Measurements from ENCODE around the gene BABAM2. TPM values are rescaled to one million over a fixed set of nuclear protein-coding genes. Genes with fewer than 3 reads are reported as not detected.
A peak's percentile ranks its signal among the peaks of the same experiment; 100 is the strongest.

The BABAM2 gene
- total RNA-seq, 2 donors from 2014 or later = 36.4 to 40.9 TPM

- Histone ChIP-seq H3K4me1 (ENCODE audit: control insufficient read depth, insufficient read depth, low read length) (no peaks in the 10 kb centered on the region), H3K4me3 (ENCODE audit: low read length) (no peak overlapping the region), H3K27ac (ENCODE audit: low read depth, low read length) (no peak overlapping the region), H3K9ac (ENCODE audit: extremely low read depth, low read length, poor library complexity, severe bottlenecking) (no peak overlapping the region), H3K36me3 (ENCODE audit: control insufficient read depth, insufficient read depth, low read length) (no peaks in the 10 kb centered on the region), H3K27me3 (ENCODE audit: control insufficient read depth, insufficient read depth, low read length, poor library complexity, severe bottlenecking) (no peaks in the 10 kb centered on the region), H3K9me3 (ENCODE audit: control insufficient read depth, low read length) (no peaks in the 10 kb centered on the region)
- Mint-ChIP-seq H3K27ac (no peak overlapping the region), H3K4me1 (peaks cover 6% of the 10 kb centered on the region), H3K9me3 (no peaks in the 10 kb centered on the region), H3K36me3 (ENCODE audit: low read depth) (no peaks in the 10 kb centered on the region), H3K27me3 (ENCODE audit: insufficient read depth) (no peaks in the 10 kb centered on the region), H3K4me3 (no peak overlapping the region)
- WGBS, 2 experiments (ENCODE audit: insufficient coverage in 1 of 2, insufficient read length in 1 of 2) = 92 to 100% methylated on average over 5 to 10 of the region's 10 CpGs
- no peak for DNase-seq
- TF ChIP-seq, protein P1, sequence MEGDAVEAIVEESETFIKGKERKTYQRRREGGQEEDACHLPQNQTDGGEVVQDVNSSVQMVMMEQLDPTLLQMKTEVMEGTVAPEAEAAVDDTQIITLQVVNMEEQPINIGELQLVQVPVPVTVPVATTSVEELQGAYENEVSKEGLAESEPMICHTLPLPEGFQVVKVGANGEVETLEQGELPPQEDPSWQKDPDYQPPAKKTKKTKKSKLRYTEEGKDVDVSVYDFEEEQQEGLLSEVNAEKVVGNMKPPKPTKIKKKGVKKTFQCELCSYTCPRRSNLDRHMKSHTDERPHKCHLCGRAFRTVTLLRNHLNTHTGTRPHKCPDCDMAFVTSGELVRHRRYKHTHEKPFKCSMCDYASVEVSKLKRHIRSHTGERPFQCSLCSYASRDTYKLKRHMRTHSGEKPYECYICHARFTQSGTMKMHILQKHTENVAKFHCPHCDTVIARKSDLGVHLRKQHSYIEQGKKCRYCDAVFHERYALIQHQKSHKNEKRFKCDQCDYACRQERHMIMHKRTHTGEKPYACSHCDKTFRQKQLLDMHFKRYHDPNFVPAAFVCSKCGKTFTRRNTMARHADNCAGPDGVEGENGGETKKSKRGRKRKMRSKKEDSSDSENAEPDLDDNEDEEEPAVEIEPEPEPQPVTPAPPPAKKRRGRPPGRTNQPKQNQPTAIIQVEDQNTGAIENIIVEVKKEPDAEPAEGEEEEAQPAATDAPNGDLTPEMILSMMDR (conservative IDR thresholded peaks at IDR 0.05) = no peak
These were observed 464.5 kb downstream of the BABAM2 start for GRCh38 chr2:28354920-28355520.

DNA sequence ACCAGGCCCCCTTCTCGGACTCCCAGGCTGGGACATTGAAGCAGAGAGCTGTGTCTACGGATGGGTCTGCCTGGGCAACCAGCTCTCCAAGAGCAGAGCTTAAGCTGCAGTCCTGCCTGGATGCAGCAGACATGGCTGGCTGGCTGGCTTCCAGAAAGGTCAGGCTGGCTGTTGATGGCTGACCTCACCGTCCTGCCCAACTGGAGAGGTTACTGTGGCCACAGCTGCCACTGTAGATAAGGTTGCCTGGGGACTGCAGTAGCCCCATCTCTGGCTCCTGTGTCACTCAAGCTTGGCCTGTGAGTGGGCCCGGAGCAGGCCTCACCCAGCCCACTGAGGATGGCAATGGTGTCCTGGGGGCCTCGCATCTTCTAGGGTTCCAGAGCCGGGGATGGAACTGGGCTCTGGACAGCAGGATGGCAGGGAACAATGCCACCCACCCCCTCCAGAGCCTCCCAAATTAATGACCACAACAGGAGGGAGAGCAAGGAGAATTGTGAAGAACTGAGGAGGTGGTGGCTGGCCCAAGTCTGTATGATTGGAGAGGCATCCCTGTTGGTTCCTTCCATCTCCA is 465.1 kb downstream of the BABAM2 start:
- Mint-ChIP-seq H3K9me3 (no peaks in the 10 kb centered on the region), H3K36me3 (ENCODE audit: low read depth) (no peaks in the 10 kb centered on the region), H3K4me3 (no peak overlapping the region), H3K4me1 (peaks cover 6% of the 10 kb centered on the region), H3K27me3 (ENCODE audit: insufficient read depth) (no peaks in the 10 kb centered on the region), H3K27ac (no peak overlapping the region)
- Histone ChIP-seq H3K27ac (ENCODE audit: low read depth, low read length) (no peak overlapping the region), H3K9ac (ENCODE audit: extremely low read depth, low read length, poor library complexity, severe bottlenecking) (no peak overlapping the region), H3K36me3 (ENCODE audit: control insufficient read depth, insufficient read depth, low read length) (no peaks in the 10 kb centered on the region), H3K27me3 (ENCODE audit: control insufficient read depth, insufficient read depth, low read length, poor library complexity, severe bottlenecking) (no peaks in the 10 kb centered on the region), H3K4me1 (ENCODE audit: control insufficient read depth, insufficient read depth, low read length) (no peaks in the 10 kb centered on the region), H3K9me3 (ENCODE audit: control insufficient read depth, low read length) (no peaks in the 10 kb centered on the region), H3K4me3 (ENCODE audit: low read length) (no peak overlapping the region)
- no peak for DNase-seq
- TF ChIP-seq, protein P1 (conservative IDR thresholded peaks at IDR 0.05) = no peak
- 93 to 94% methylated on average over 2 to 6 of the region's 6 CpGs for WGBS, 2 experiments (ENCODE audit: insufficient coverage in 1 of 2, insufficient read length in 1 of 2)

GRCh38 chr2:28356095-28356911 is 465.8 kb downstream of the BABAM2 start:
- Histone ChIP-seq H3K27me3 (ENCODE audit: control insufficient read depth, insufficient read depth, low read length, poor library complexity, severe bottlenecking) (no peaks in the 10 kb centered on the region), H3K36me3 (ENCODE audit: control insufficient read depth, insufficient read depth, low read length) (no peaks in the 10 kb centered on the region), H3K27ac (ENCODE audit: low read depth, low read length) (no peak overlapping the region), H3K9me3 (ENCODE audit: control insufficient read depth, low read length) (no peaks in the 10 kb centered on the region), H3K9ac (ENCODE audit: extremely low read depth, low read length, poor library complexity, severe bottlenecking) (no peak overlapping the region), H3K4me1 (ENCODE audit: control insufficient read depth, insufficient read depth, low read length) (no peaks in the 10 kb centered on the region), H3K4me3 (ENCODE audit: low read length) (no peak overlapping the region)
- peak; percentile 71 for DNase-seq
- H3K4me1 Mint-ChIP-seq = peaks cover 6% of the 10 kb centered on the region
- H3K36me3 Mint-ChIP-seq (ENCODE audit: low read depth) = no peaks in the 10 kb centered on the region
- 83 to 86% methylated on average over 6 to 17 of the region's 17 CpGs for WGBS, 2 experiments (ENCODE audit: insufficient coverage in 1 of 2, insufficient read length in 1 of 2)
- H3K27ac Mint-ChIP-seq = no peak overlapping the region
- no peaks in the 10 kb centered on the region for H3K9me3 Mint-ChIP-seq
- H3K27me3 Mint-ChIP-seq (ENCODE audit: insufficient read depth) = no peaks in the 10 kb centered on the region
- TF ChIP-seq, protein P1 (conservative IDR thresholded peaks at IDR 0.05) = no peak
- H3K4me3 Mint-ChIP-seq = no peak overlapping the region

All from endodermal cell (in vitro differentiated cells).